Endometrial microvascular endothelial cells (primary cell): ENCODE measurements around the gene SMAD3. TPM values are rescaled to one million over a fixed set of nuclear protein-coding genes. Genes with fewer than 3 reads are reported as not detected.

Source experiments
- in situ Hi-C: cut with HindIII; loops from 2 replicates; pipeline ENCODE4 v1.10.0; 2017; ENCODE audit warnings: low sequenced_read_pairs, low pct_unique_long_range_greater_than_20kb; ENCODE audit errors: inconsistent ontology term
- total RNA-seq: library from RNA; depleted of rRNA; stranded (reverse); fragments of >200 nt; gene quantifications from one replicate; pipeline ENCODE4 v1.2.3, GENCODE V29; 2015; ENCODE audit errors: inconsistent ontology term

Gene SMAD3
- total RNA-seq, 1 donor from 2014 or later = 79.0 TPM

DNA sequence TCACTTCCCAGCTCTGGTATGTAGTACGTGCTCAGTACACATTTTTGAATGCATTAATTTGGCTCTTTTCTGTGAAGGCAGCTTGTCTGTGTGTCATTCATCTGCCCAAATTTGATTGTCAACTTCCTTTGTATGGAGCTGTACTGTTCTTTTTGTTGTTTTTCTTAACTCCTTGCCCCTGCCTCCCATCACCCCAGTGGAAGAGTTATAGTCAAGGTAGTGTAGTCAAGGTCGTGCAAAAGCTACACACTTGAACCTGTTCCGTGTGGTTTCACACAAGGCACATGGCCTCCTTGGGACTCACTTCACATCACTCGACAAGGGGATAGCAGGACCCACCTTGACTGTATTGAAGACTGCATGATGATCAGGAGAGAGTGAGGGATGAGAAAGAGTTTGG lies 37.6 kb downstream of the SMAD3 start:
- in situ Hi-C loops = loop anchor here (25.0 kb wide), 1 partner anchor 91 kb away; no protein-coding TSS in a partner anchor

DNA sequence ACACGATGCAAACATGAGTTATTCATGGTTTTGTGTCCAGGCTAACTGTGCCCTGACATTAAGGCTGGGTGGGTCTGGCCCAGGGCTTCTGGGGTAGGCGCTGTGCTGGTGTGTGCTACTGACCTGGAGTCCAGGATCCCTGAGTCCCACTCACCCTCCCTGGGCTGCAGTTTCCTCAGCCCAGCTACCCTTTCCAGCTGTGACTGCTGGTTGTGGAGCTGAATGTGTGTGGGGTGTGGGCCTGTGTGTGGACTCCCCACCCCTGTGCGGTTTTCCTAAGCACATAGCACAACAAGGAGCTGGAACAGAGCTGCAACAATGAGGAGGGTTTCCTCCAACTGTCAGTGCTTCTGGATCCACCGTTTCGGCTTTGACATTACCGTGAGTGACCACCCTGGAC lies 38.0 kb downstream of the SMAD3 start:
- in situ Hi-C loops = loop anchor here (25.0 kb wide), 1 partner anchor 91 kb away; no protein-coding TSS in a partner anchor

DNA sequence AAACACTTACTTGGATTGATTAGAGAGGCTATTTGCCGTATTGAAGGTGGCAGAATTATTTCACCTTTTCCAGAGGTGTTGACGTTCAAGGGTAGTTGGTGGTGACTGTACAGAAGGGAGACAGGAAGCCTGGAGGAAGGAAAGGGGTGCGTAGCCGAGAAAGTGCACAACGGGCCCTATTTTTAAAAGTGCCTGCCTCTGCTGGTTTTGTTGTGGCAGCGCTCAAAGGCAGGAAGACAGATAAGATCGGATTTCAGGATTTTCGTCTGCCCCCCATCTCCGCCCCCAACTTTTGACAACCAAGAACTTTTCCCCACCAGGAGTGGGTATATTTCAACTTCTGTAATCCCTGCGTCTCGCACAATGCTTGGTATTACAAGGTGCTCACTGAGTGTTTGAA lies 38.5 kb downstream of the SMAD3 start:
- in situ Hi-C loops = loop anchor here (25.0 kb wide), 1 partner anchor 92 kb away; no protein-coding TSS in a partner anchor

DNA sequence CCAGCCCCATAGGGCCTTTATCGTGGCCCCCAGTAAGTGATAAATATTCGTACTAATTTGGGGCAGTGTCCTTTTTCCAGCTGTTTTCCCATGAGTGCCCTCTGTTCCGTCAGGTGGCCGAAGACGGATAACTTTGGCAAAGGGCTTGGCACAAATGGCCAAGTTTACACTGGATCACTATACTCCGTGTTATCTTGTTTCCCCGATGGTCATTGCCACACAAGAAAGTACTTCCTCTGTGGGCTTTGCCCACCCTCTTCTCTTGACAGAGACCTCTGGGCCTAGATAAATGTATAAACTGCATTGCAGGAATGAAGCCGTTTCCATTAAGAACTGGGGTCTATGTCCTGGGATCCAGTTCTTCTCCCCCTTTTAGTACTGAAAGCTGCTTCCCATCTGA lies 39.1 kb downstream of the SMAD3 start:
- in situ Hi-C loops = loop anchor here (25.0 kb wide), 1 partner anchor 92 kb away; no protein-coding TSS in a partner anchor

DNA sequence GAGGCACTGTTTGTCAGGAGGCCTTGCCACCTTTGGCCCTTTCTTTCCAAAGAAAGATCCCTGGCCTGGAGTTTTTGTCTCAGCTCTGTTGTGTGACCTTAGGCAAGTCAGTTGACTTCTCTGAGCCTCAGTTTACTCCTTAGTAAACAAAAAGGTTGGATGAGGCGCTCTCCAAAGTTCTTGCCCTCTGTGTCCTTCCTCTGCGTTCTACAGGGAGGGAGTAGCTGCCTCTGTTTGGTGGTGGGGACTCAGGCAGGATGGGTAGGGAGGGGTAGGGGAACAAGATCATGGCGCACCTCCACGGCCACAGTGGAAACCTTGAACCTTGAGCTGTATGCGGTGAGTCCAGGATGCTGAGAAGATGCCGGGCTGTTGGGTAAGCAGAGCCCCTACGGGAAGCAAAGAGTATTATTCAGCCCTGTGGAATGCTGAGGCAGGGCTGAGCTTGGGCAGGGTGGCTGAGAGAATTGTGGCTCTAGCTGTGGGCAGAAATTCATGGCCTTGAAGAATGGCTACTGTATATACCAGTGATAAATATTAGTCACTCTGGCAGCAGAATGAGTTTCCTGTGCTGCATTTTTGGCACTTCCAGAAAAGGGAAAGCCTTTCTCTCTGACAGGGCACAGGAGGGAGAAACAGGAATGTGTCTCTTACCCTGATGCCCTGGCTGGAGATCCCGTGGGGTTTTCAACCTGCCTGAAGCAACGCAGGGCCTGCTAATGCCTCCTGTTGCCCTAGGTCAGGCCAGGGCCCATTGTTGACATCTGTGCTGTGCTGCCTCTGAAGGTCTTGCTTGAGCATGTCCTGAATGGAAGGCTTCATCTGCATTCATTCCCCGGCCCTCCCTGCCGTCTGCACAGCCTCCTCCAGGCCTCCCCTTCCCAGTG lies 39.9 kb downstream of the SMAD3 start:
- in situ Hi-C loops = loop anchor here (25.0 kb wide), 1 partner anchor 93 kb away; no protein-coding TSS in a partner anchor

DNA sequence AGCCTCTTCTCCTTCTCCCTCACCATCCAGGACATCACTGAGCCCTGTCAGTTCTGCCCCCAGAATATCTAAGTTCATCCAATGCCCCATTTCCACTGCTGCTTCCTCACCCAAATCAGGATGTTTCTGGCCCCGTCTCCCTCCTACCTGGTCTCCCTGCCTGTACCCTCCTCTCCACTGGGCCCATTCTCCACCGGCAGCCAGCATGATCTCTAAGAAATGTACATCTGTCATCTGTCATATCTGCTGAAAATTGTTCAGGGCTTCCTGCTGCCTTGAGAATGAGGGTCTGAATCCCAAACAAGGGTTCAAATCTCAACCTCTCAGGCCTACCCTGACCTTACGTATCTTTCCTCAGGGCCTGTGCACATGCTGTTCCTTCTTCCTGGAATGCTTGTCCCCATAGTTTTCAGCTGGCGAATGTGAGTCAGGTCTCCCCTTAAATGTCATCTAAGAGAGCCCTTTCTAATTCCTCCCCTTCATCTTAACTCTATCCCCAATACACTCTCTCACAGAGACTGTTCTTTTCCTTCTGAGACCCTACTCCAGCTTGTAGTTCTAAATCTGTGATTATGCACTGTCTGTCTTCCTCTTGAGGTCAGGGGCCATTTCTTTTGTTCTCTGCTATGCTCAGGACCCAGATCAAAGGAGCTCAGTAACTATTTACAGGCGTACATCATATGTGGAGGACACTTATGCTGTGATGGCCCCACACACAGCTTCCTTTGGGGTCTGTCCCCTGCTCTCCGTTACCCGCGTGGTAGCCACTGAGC lies 40.8 kb downstream of the SMAD3 start:
- in situ Hi-C loops = loop anchor here (25.0 kb wide), 1 partner anchor 94 kb away; no protein-coding TSS in a partner anchor

DNA sequence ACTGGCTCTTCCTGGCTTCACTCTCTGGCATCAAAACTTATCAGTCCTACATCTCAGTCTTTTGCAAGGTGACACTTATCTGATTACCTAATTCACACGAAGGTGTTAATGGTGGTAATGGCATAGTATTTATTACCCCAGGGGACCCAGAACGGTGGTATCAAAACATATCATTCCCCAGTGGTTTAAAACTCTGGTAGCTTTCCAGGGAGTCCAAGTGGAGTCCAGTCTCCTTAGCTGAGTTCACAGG lies 41.3 kb downstream of the SMAD3 start:
- in situ Hi-C loops = loop anchor here (25.0 kb wide), 1 partner anchor 94 kb away; no protein-coding TSS in a partner anchor

DNA sequence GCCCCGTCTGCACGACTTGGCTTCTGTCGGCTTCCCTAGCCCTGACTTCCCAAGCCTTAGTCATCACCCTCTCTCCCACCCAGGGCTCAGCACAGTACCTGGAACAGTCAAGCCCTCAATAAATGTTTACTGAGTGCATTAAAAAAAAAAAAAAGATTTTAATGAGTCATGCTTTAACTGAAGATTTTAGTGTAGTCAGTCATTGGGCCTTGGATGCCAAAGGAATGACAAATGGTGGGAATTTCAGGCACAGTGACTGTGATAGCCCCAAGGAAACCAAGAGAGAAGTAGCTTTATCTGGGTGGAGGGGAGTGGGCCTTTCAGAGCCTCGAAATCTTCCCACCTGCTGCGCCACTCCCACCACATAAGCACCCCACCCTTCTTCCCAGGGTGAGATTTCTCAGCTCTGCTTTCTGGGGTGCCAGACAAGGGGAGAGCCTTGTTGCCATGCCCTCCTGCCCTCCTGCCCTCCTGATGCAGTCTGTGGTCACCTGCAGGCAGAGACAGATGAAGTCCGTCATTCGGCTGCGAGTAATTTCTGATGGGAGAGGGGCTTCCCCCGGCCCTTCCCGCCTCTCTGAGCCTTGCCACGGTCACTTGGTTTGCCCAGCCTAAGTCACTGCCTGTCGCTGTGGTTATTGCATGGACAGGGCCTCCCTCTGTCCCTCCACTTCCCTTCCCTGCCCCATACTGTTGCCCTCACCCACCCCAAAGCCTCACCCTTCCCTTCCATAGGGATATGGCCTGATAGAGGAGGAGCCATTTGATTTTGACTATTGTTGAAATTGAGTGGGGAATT lies 41.8 kb downstream of the SMAD3 start:
- in situ Hi-C loops = loop anchor here (25.0 kb wide), 1 partner anchor 95 kb away; no protein-coding TSS in a partner anchor

DNA sequence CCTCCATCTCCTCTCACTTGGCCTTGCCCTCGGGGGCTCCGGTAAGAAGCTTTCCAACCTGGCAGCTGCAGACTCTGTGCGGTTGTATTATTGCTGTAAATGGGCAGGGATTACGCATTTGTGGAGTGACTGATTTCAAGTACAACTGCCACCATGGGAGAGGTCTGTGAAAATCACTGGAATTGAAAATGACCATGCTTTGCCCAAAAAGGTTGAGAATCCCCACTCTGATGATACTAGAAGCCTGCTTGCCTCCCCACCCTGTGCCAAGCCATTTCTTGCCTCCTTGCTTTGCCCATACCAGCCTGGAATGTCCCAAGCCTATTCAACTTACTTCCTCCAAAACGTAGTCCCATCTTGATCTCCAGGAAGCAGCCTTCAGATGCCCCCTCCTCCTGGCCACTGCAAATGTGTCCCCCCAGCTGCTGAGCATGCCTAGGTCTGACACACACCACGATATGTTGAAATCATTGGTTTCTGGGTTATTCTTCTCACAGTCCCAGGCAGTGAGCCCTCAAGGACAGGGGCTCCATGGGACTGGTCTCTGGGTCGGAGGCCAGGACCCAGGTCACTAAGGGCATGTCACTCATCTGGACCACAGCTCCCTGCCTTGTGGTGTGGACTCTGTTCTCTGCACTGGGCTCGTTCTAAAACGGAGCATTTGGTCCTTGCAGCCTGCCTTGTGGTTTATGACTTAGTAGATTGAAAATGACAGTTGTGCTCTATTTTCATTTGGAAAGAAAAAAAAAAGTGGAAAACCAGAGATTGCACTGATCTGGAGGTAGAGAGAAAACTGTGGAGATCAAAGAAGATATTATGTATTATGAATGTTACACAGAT lies 42.9 kb downstream of the SMAD3 start:
- in situ Hi-C loops = loop anchor here (25.0 kb wide), 1 partner anchor 96 kb away; no protein-coding TSS in a partner anchor

DNA sequence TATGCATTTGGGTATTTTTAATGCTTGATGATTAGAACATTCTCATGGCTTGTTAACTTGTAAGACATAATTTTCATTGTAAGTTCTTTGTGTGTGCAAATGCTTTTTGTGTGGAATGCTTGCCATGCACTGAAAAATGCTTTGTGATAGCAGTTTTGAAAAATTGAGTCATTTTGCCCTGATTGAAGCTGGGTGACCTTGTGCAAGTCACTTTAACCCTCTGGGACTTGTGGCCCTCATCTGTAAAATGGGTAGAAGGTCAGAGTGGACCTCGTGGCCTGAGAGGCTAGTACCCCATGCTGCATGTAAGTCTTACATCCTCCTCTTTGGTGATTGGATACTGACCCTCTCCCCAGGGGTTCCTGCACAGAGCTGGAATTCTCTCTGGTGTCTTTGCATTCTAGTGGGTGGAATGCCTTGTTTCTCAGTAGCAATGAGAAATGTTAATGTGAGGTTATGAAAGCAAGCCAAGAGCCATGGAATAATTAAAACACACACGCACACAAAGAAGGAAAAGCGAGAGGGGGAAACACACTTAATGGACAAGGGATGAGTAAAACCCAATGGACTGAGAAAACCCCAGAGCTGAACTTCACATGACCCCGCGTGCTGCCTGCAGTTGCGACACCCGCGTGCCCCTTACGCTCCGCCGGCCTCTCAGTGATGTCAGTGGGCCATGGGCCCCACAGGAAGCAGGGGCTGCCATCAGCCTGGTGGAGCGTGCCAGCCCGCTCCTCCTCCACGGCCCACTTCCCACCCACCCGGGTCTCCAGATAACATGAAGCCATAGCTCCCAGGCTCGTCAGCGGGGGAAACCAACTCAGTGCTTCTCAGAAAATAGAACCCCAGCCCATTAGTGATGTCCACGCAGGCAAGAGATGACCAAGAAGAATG lies 44.0 kb downstream of the SMAD3 start:
- in situ Hi-C loops = loop anchor here (25.0 kb wide), 1 partner anchor 97 kb away; no protein-coding TSS in a partner anchor

DNA sequence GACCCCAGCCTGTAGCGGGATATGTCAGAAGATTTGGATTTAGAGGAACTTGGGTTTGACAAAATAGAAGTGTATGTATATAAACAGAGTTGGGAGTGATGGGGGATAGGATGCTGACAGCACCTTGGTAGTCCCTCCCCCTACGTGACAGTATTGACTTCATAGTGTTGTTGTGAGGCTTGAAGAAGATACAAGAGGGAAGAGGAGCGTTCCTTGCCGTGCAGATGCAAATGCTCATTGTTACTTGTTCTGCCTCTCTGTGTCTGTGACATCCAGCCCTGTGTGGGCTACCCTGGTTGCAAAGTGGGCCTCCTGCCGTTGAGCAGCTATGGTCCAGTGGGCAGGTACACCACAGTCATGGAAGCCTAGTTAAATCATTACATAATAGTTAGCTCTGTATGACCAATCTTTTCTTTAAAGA lies 45.0 kb downstream of the SMAD3 start:
- in situ Hi-C loops = loop anchor here (25.0 kb wide), 1 partner anchor 98 kb away; no protein-coding TSS in a partner anchor

DNA sequence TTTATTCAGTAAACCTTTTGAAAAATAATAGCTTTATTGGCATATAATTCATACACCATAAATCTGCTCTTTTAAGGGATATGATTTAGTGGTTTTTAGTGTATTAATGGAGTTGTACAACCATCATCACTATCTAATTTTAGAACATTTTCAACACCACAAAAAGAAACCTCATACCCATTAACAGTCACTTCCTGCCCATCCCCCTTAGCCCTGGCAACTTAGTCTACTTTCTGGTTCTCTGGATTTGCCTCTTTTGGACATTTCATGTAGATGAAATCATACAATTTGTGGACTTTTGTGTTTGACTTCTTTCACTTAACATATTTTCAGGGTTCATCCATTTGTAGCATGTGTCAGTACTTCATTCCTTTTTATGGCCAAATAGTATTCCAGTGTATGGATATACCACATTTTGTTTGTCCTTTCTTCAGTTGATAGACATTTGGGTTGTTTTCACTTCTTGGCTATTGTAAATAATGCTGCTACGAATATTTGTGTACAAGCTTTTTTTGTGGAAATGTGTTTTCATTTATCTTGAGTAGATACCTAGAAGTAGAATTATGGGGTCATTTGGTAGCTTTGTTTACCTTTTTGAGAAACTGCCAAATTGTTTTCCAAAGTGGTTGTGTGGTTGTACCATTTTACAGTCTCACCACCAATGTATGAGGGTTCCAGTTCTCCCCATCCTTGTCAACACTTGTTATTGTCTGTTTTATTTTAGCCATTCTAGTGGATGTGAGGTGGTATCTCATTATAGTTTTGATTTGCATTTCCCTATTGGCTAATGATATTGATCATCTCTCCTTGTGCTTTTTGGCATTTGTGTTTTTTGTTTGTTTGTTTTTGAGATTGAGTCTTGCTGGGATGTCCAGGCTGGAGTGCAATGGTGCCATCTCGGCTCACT lies 45.8 kb downstream of the SMAD3 start:
- in situ Hi-C loops = loop anchor here (25.0 kb wide), 1 partner anchor 99 kb away; no protein-coding TSS in a partner anchor

DNA sequence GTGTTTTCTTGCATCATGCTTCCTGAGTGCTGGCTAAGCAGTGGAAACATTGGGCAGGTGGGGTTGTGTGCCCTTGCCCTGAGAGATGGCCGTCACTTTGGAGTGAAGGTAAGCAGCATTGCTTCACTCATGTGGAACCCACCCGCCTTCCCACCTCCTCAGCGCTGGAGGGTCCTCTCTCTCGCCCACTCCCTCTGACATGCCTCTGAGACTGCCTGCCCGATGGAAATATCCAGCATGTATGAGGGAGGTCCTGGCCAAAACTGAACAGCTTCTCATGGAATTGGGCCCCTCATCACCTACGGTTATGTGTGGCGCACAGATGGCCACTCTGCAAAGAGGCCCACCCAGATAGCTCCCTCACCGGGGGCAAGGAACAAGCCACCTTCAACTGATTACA lies 48.6 kb downstream of the SMAD3 start:
- in situ Hi-C loops = loop anchor here (25.0 kb wide), 1 partner anchor 102 kb away; no protein-coding TSS in a partner anchor

DNA sequence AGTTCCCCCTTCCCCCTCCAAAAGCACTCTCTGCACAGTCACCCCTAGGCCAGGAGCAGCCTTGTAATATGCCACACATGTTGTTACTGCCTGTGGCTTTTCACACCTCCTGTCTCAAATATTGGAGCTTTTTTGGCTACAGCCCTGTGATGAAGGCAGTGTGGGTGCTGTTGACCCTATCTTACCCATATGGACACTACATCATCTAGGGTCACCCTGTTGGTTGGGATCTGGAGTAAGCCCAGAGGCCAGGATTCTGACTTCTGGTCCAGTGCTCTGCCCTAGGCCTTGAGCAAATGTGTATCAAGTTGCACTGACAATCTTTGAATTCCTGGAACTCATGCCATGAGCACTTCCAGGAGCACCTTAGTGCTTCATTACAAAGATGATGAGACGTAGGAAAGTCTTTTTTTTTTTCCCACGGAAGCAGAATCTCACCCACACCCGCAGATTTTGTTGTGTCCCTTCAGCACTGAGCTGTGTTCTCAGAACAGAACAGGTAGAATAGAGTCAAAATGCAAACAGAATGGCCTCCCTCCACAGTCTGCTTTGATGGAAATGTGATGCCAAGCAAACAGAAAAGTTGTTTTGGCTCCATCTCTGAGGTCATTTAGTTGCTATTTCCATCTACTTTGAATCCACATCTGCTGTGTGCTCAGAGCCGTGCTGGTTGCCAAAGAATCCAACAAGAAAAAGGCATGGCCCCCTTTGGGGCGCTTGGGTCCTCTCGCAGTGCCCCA lies 49.6 kb downstream of the SMAD3 start:
- in situ Hi-C loops = loop anchor here (25.0 kb wide), 1 partner anchor 103 kb away; no protein-coding TSS in a partner anchor

DNA sequence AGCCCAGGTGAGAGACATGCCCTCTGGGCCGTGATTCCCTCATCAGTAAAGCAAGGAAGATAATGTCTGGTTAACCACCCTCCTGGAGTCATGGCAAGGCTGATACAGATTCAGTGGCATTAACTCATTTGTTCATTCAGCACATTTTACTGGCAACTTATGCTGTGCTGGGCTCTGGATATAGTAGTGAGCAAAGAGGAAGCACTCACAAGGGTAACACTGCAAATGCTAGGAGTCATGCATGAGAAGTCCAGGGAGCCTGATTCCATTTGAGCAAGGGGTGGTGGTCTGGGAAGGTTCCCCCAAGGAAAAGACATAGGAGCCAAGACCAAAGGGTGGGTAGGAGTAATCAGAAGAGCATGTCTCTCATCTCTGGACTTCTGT lies 50.2 kb downstream of the SMAD3 start:
- in situ Hi-C loops = loop anchor here (25.0 kb wide), 1 partner anchor 103 kb away; no protein-coding TSS in a partner anchor
